ENCODE data around the gene GFOD1.
"Not testable (repeated sequence)": the region's sequence is repeated elsewhere in the genome, so short reads cannot be mapped to it uniquely, and the experiment has no call there.

- TF ChIP-seq CTCF (IDR thresholded peaks at IDR 0.05; ENCODE audit: low read depth, low read length, poor library complexity, severe bottlenecking); EZH2phosphoT487 (IDR thresholded peaks at IDR 0.05; ENCODE audit: borderline replicate concordance, low read length): not testable (repeated sequence)
Observed at GRCh38 chr6:13389237-13389636, 98.2 kb downstream of the GFOD1 start.
